Erythroblast (primary cell): ENCODE results near the gene GRWD1.

Experiments
- GATA1 ChIP-seq: IDR thresholded peaks from 2 replicates; pipeline ENCODE4 v1.6.1; 2011; ENCODE audit warnings: low read depth, mild to moderate bottlenecking, control low read depth, low read length, moderate library complexity
- POLR2A ChIP-seq: IDR thresholded peaks from 2 replicates; pipeline ENCODE4 v1.6.1; 2011; ENCODE audit warnings: mild to moderate bottlenecking, low read length

DNA sequence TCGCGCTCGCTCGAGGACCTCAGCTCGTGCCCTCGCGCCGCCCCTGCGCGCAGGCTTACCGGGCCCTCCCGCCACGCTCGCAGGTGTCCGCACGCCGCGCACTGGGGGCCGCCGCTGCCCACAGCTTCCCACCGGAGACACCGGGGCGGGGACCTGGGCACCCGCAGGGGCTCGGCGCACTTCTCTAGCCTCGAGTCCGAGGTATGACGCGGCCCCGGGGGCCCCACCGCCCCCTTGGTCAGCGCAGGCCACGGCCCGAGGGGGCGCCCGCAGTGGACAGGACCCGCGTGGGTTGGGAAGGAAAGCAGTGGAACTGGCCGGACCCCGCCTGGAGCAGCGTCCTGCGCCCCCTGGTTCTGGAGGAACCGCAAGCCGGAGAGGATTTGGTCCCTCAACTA is 2.1 kb upstream of the GRWD1 start:
- TF ChIP-seq POLR2A: no peak
- TF ChIP-seq GATA1: no peak
